ENCODE measurements around the gene PLEKHG4B. TPM values are rescaled to one million over a fixed set of nuclear protein-coding genes. Genes with fewer than 3 reads are reported as not detected.
"Not testable (repeated sequence)": the region's sequence is repeated elsewhere in the genome, so short reads cannot be mapped to it uniquely, and the experiment has no call there.

The PLEKHG4B gene, protein sequence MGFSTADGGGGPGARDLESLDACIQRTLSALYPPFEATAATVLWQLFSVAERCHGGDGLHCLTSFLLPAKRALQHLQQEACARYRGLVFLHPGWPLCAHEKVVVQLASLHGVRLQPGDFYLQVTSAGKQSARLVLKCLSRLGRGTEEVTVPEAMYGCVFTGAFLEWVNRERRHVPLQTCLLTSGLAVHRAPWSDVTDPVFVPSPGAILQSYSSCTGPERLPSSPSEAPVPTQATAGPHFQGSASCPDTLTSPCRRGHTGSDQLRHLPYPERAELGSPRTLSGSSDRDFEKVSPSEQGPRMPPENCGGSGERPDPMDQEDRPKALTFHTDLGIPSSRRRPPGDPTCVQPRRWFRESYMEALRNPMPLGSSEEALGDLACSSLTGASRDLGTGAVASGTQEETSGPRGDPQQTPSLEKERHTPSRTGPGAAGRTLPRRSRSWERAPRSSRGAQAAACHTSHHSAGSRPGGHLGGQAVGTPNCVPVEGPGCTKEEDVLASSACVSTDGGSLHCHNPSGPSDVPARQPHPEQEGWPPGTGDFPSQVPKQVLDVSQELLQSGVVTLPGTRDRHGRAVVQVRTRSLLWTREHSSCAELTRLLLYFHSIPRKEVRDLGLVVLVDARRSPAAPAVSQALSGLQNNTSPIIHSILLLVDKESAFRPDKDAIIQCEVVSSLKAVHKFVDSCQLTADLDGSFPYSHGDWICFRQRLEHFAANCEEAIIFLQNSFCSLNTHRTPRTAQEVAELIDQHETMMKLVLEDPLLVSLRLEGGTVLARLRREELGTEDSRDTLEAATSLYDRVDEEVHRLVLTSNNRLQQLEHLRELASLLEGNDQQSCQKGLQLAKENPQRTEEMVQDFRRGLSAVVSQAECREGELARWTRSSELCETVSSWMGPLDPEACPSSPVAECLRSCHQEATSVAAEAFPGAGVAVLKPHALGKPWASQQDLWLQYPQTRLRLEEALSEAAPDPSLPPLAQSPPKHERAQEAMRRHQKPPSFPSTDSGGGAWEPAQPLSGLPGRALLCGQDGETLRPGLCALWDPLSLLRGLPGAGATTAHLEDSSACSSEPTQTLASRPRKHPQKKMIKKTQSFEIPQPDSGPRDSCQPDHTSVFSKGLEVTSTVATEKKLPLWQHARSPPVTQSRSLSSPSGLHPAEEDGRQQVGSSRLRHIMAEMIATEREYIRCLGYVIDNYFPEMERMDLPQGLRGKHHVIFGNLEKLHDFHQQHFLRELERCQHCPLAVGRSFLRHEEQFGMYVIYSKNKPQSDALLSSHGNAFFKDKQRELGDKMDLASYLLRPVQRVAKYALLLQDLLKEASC (N-terminal part only)
- total RNA-seq (0.13 TPM), polyA plus RNA-seq (ENCODE audit: insufficient read depth, low read depth, low replicate concordance) (0.37 TPM)
- long read RNA-seq, donor 1, partial matches to known transcripts, result 0 of 1 reads
- long read RNA-seq, donor 1, other reads (novel, unspliced or antisense), result 0 of 1 reads
- long read RNA-seq, donor 2, result 0 reads
- long read RNA-seq, donor 3, result 0 reads
- long read RNA-seq, donor 4, result 0 reads
- long read RNA-seq, donor 5, result 0 reads
- long read RNA-seq, donor 6, partial matches to known transcripts, result 0 of 1 reads
- long read RNA-seq, donor 6, other reads (novel, unspliced or antisense), result 0 of 1 reads
- long read RNA-seq, donor 7, result 0 reads
- long read RNA-seq, donor 8, partial matches to known transcripts, result 0 of 1 reads
- long read RNA-seq, donor 8, other reads (novel, unspliced or antisense), result 0 of 1 reads
- long read RNA-seq, donor 9, result 0 reads
- long read RNA-seq, donor 10, result 0 reads

DNA sequence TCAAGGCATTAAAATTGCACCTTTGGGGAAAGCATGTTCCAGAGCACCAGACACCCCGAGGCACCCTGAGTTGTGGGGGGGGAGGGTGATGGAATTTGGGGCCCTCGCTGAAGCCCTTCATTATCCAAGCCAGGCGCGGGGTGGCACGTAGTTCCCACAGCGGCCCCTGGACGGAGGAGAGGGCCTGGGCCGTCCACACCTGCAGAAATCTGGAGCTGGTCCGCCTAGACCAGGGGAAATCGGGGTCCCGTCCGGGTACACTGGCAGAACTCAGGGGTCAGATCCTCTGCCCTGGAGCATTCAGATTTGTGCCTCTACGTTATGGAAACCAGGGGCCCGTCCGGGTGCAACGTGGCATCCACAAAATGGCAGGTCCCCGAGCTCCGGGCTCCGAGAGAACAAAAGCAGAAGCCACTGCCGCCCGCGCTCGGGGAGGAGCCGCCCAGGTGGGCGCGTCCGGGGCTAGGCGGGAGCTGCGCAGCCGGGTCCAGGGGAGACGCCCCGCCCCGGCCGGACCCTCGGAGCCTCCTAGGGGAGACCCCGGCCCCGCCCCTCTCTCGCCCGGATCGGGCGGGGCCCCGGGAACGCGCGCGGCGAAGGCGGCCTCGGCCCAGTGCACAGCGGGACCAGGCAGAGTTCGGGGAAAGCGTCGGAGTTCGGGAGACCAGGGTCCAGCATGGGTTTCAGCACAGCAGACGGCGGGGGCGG, at the start of gene PLEKHG4B:
Gene PLEKHG4B, plus strand, starts transcription at position 613 of the 708 bp plus-strand sequence. Its CDS starts 64 bp downstream, at position 677.
- TF ChIP-seq, protein P1, sequence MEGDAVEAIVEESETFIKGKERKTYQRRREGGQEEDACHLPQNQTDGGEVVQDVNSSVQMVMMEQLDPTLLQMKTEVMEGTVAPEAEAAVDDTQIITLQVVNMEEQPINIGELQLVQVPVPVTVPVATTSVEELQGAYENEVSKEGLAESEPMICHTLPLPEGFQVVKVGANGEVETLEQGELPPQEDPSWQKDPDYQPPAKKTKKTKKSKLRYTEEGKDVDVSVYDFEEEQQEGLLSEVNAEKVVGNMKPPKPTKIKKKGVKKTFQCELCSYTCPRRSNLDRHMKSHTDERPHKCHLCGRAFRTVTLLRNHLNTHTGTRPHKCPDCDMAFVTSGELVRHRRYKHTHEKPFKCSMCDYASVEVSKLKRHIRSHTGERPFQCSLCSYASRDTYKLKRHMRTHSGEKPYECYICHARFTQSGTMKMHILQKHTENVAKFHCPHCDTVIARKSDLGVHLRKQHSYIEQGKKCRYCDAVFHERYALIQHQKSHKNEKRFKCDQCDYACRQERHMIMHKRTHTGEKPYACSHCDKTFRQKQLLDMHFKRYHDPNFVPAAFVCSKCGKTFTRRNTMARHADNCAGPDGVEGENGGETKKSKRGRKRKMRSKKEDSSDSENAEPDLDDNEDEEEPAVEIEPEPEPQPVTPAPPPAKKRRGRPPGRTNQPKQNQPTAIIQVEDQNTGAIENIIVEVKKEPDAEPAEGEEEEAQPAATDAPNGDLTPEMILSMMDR (IDR thresholded peaks at IDR 0.05; ENCODE audit: borderline replicate concordance, extremely low read depth, insufficient read depth), result no peak
- H3K27me3 ChIP-seq (ENCODE audit: control insufficient read depth, insufficient read depth, low read length), result no peaks in the 10 kb centered on the region
- no peak within 1 kb of the TSS for H3K27ac ChIP-seq (ENCODE audit: low read depth in 2 of 2, low read length in 2 of 2)
- no peak within 1 kb of the TSS for H3K9ac ChIP-seq (ENCODE audit: low read length in 3 of 3)
- H3K4me1 ChIP-seq (ENCODE audit: control insufficient read depth in 2 of 3, insufficient read depth in 2 of 3, low read depth in 1 of 3, low read length in 3 of 3), result no peaks in the 10 kb centered on the region
- FAIRE-seq (no peak), DNase-seq (peak; percentile 43 to 95 (median 93))
- intact Hi-C loops (cut with DNase I), result no loop called here
- H3K9me3 ChIP-seq (ENCODE audit: control insufficient read depth in 2 of 3, insufficient read depth in 1 of 3, low read length in 3 of 3), result no peaks in the 10 kb centered on the region
- no peaks in the 10 kb centered on the region for H3K36me3 ChIP-seq (ENCODE audit: control insufficient read depth in 2 of 3, insufficient read depth in 3 of 3, low read length in 3 of 3)
- peak within 1 kb of the TSS in 1 of 3 donors; percentile 44 for H3K4me3 ChIP-seq (ENCODE audit: low read length in 3 of 3)

DNA sequence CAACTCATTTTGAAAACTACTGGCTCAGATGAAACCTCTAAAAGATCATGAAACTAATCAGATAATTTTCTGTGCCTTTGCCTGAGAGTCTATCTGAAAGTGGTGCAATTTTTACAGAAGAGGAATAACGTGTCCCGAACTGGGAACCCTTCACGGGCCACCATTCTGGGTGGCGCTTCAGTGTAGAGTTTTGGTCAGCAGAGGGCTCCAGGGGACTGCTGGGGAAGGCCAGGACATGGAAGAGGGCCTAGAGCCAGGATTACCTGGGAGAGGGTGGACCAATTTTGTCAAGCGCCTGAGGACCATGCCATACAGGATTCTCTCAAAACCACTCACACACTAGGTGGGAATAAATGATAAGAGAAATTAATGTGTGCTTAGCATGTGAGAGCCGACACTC, 49.7 kb upstream of the PLEKHG4B start:
- Histone ChIP-seq H3K36me3 (ENCODE audit: control insufficient read depth in 2 of 3, insufficient read depth in 3 of 3, low read length in 3 of 3) (no peaks in the 10 kb centered on the region), H3K4me1 (ENCODE audit: control insufficient read depth in 2 of 3, insufficient read depth in 2 of 3, low read depth in 1 of 3, low read length in 3 of 3) (no peaks in the 10 kb centered on the region), H3K27me3 (ENCODE audit: control insufficient read depth, insufficient read depth, low read length) (no peaks in the 10 kb centered on the region), H3K9ac (ENCODE audit: low read length in 3 of 3) (no peak overlapping the region), H3K9me3 (ENCODE audit: control insufficient read depth in 2 of 3, insufficient read depth in 1 of 3, low read length in 3 of 3) (no peaks in the 10 kb centered on the region), H3K27ac (ENCODE audit: low read depth in 2 of 2, low read length in 2 of 2) (no peak overlapping the region), H3K4me3 (ENCODE audit: low read length in 3 of 3) (no peak overlapping the region)
- peak in 1 of 5 donors; percentile 22 for DNase-seq
- FAIRE-seq, result no peak
- TF ChIP-seq, protein P1 (IDR thresholded peaks at IDR 0.05; ENCODE audit: borderline replicate concordance, extremely low read depth, insufficient read depth), result no peak
- intact Hi-C loops (cut with DNase I), result no loop called here

DNA sequence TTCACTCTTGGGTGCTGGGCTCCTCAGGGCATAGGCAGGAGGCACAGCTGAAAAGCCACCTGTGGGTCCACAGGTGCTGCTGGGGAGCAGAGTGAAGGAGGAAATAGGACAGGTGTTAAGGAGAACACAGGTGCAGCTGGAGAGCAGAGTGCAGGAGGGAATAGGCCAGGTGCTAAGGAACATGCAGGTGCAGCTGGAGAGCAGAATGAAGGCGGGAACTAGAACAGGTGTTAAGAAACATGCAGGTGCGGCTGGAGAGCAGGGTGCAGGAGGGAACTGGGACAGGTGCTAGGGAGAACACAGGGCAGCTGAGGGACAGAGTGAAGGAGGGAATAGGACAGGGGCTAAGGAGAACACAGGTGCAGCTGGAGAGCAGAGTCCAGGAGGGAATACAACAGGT, 43.8 kb upstream of the PLEKHG4B start:
- Histone ChIP-seq H3K27me3 (ENCODE audit: control insufficient read depth, insufficient read depth, low read length) (no peaks in the 10 kb centered on the region), H3K9ac (ENCODE audit: low read length in 3 of 3) (no peak overlapping the region), H3K4me3 (ENCODE audit: low read length in 3 of 3) (no peak overlapping the region), H3K4me1 (ENCODE audit: control insufficient read depth in 2 of 3, insufficient read depth in 2 of 3, low read depth in 1 of 3, low read length in 3 of 3) (no peaks in the 10 kb centered on the region), H3K36me3 (ENCODE audit: control insufficient read depth in 2 of 3, insufficient read depth in 3 of 3, low read length in 3 of 3) (no peaks in the 10 kb centered on the region), H3K27ac (ENCODE audit: low read depth in 2 of 2, low read length in 2 of 2) (no peak overlapping the region), H3K9me3 (ENCODE audit: control insufficient read depth in 2 of 3, insufficient read depth in 1 of 3, low read length in 3 of 3) (no peaks in the 10 kb centered on the region)
- no peak for FAIRE-seq
- TF ChIP-seq, protein P1 (IDR thresholded peaks at IDR 0.05; ENCODE audit: borderline replicate concordance, extremely low read depth, insufficient read depth), result no peak
- DNase-seq, result no peak
- intact Hi-C loops (cut with DNase I), result no loop called here

DNA sequence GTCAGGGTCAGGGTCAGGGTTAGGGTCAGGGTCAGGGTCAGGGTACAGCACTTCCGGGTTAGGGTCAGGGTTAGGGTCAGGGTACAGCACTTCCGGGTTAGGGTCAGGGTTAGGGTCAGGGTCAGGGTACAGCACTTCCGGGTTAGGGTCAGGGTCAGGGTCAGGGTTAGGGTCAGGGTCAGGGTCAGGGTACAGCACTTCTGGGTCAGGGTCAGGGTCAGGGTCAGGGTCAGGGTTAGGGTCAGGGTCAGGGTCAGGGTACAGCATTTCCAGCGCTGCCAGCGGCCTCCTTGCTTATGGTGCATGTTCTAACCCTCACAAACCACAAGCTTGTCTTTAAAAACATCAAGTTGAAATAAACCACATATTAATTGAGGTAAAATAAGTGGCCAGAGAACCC, 42.4 kb upstream of the PLEKHG4B start:
- H3K4me1 ChIP-seq (ENCODE audit: control insufficient read depth in 2 of 3, insufficient read depth in 2 of 3, low read depth in 1 of 3, low read length in 3 of 3); H3K9me3 ChIP-seq (ENCODE audit: control insufficient read depth in 2 of 3, insufficient read depth in 1 of 3, low read length in 3 of 3); H3K9ac ChIP-seq (ENCODE audit: low read length in 3 of 3); FAIRE-seq; H3K36me3 ChIP-seq (ENCODE audit: control insufficient read depth in 2 of 3, insufficient read depth in 3 of 3, low read length in 3 of 3); DNase-seq; H3K27me3 ChIP-seq (ENCODE audit: control insufficient read depth, insufficient read depth, low read length); intact Hi-C loops (cut with DNase I); H3K4me3 ChIP-seq (ENCODE audit: low read length in 3 of 3); H3K27ac ChIP-seq (ENCODE audit: low read depth in 2 of 2, low read length in 2 of 2): not testable (repeated sequence)
